Lower lobe of right lung (tissue), 2 donors: ENCODE measurements around the gene BBX. TPM values are rescaled to one million over a fixed set of nuclear protein-coding genes. Genes with fewer than 3 reads are reported as not detected.

Experiments
- ATAC-seq, 2 donors: fragments of 200-7000 bp; cut with Tn5 transposase; one replicate each; pipeline ENCODE4 v1.9.1; 2020 to 2022; ENCODE audit warnings: mild to moderate bottlenecking in 2 of 2, moderate library complexity in 2 of 2
- DNase-seq: peaks from one replicate; pipeline ENCODE4 v3.0.0-alpha.2; 2020
- H3K27ac ChIP-seq: fragments of 200-600 bp; one replicate; pipeline ENCODE4 v1.8.0; 2022
- H3K27me3 ChIP-seq: fragments of 200-600 bp; one replicate; pipeline ENCODE4 v1.8.0; 2022; ENCODE audit warnings: low read depth
- H3K36me3 ChIP-seq: fragments of 200-600 bp; one replicate; pipeline ENCODE4 v1.8.0; 2022; ENCODE audit warnings: mild to moderate bottlenecking
- H3K4me1 ChIP-seq: fragments of 200-600 bp; one replicate; pipeline ENCODE4 v1.8.0; 2022
- H3K4me3 ChIP-seq: fragments of 200-600 bp; one replicate; pipeline ENCODE4 v1.8.0; 2022; ENCODE audit warnings: mild to moderate bottlenecking
- H3K9me3 ChIP-seq: fragments of 200-600 bp; one replicate; pipeline ENCODE4 v1.8.0; 2022
- CTCF ChIP-seq: fragments of 200-600 bp; IDR thresholded peaks from one replicate; pipeline ENCODE4 v1.8.0; 2022; ENCODE audit warnings: antibody characterized with exemption, mild to moderate bottlenecking
- intact Hi-C: fragments of 100-400 bp; cut with DNase I; formaldehyde crosslinking; loops from one replicate; pipeline ENCODE4 v1.11.0; 2022
- total RNA-seq: library from RNA; stranded (reverse); fragmentation: NEBNext Ultra II Directional; extraction: Animal tissue kit (Norgen Biotek cat#: 25700); gene quantifications from one replicate; pipeline ENCODE4 v1.2.1, GENCODE V29; 2021
- donor health status: DM: no; HTN: yes; CAD: no; lungs with severe emphysema.

BBX gene
- total RNA-seq, 1 donor from 2014 or later, result 58.3 TPM

GRCh38 chr3:107683447-107683846 lies 160.7 kb downstream of the BBX start:
- DNase-seq (no peak), ATAC-seq (no peak)
- Histone ChIP-seq H3K27ac (no peak overlapping the region), H3K27me3 (no peaks in the 10 kb centered on the region), H3K4me3 (no peak overlapping the region), H3K36me3 (no peaks in the 10 kb centered on the region), H3K4me1 (peaks cover 24% of the 10 kb centered on the region), H3K9me3 (no peaks in the 10 kb centered on the region)
- intact Hi-C loops, result no loop called here
- TF ChIP-seq CTCF, result no peak

GRCh38 chr3:107684431-107684925 lies 161.7 kb downstream of the BBX start:
- H3K4me1 ChIP-seq, result peaks cover 29% of the 10 kb centered on the region
- ATAC-seq (no peak), DNase-seq (no peak)
- H3K27ac ChIP-seq, result no peak overlapping the region
- intact Hi-C loops, result no loop called here
- no peaks in the 10 kb centered on the region for H3K9me3 ChIP-seq
- no peaks in the 10 kb centered on the region for H3K36me3 ChIP-seq
- no peak for TF ChIP-seq CTCF
- H3K27me3 ChIP-seq, result no peaks in the 10 kb centered on the region
- H3K4me3 ChIP-seq, result no peak overlapping the region

- Histone ChIP-seq H3K36me3 (no peaks in the 10 kb centered on the region), H3K4me3 (no peak overlapping the region), H3K4me1 (peaks cover 21% of the 10 kb centered on the region), H3K27ac (no peak overlapping the region), H3K9me3 (no peaks in the 10 kb centered on the region), H3K27me3 (no peaks in the 10 kb centered on the region)
- TF ChIP-seq CTCF, result no peak
- no peak for ATAC-seq
- no peak for DNase-seq
- intact Hi-C loops, result no loop called here
These were observed 162.6 kb downstream of the BBX start for GRCh38 chr3:107685383-107685782.

- intact Hi-C loops, result no loop called here
- no peak for ATAC-seq
- DNase-seq, result no peak
- peaks cover 14% of the 10 kb centered on the region for H3K4me1 ChIP-seq
- no peaks in the 10 kb centered on the region for H3K36me3 ChIP-seq
- H3K9me3 ChIP-seq, result no peaks in the 10 kb centered on the region
- no peak overlapping the region for H3K27ac ChIP-seq
- no peak overlapping the region for H3K4me3 ChIP-seq
- no peaks in the 10 kb centered on the region for H3K27me3 ChIP-seq
- TF ChIP-seq CTCF, result no peak
These were observed 164.4 kb downstream of the BBX start for GRCh38 chr3:107687056-107687581.

GRCh38 chr3:107689355-107689754 lies 166.6 kb downstream of the BBX start:
- intact Hi-C loops, result no loop called here
- no peak for DNase-seq
- Histone ChIP-seq H3K9me3 (no peaks in the 10 kb centered on the region), H3K27ac (no peak overlapping the region), H3K36me3 (no peaks in the 10 kb centered on the region), H3K27me3 (no peaks in the 10 kb centered on the region), H3K4me3 (no peak overlapping the region), H3K4me1 (peaks cover 13% of the 10 kb centered on the region)
- TF ChIP-seq CTCF, result no peak
- no peak for ATAC-seq
